NCI-H2196 treated with DMSO at 0.1 percent for 48 hours (cell line): Measurements from ENCODE around the gene GOLPH3L.
A peak's percentile ranks its signal among the peaks of the same experiment; 100 is the strongest.
"Not testable (repeated sequence)": the region's sequence is repeated elsewhere in the genome, so short reads cannot be mapped to it uniquely, and the experiment has no call there.

Experiments
- DNase-seq: peaks from one replicate; lab custom pipeline; 2025; ENCODE audit not compliant: unreplicated experiment; lab: John Stamatoyannopoulos, UW

The GOLPH3L gene

GRCh38 chr1:150619576-150620509 is 77.1 kb downstream of the GOLPH3L start:
- peak; percentile 68 for DNase-seq

GRCh38 chr1:150615346-150616201 is 81.4 kb downstream of the GOLPH3L start:
- DNase-seq = no peak

GRCh38 chr1:150613061-150613920 is 83.7 kb downstream of the GOLPH3L start:
- peak; percentile 81 for DNase-seq

GRCh38 chr1:150612014-150612345 is 85.0 kb downstream of the GOLPH3L start:
- DNase-seq = no peak

- DNase-seq = no peak
Measured at GRCh38 chr1:150610576-150610975, 86.4 kb downstream of the GOLPH3L start.

GRCh38 chr1:150609732-150610131 is 87.2 kb downstream of the GOLPH3L start:
- no peak for DNase-seq

- DNase-seq = no peak
Measured at GRCh38 chr1:150606463-150607142, 90.4 kb downstream of the GOLPH3L start.

GRCh38 chr1:150605451-150605731 is 91.6 kb downstream of the GOLPH3L start:
- DNase-seq = not testable (repeated sequence)

- DNase-seq = no peak
Measured at GRCh38 chr1:150604226-150604588, 92.7 kb downstream of the GOLPH3L start.

GRCh38 chr1:150603711-150604110 is 93.2 kb downstream of the GOLPH3L start:
- no peak for DNase-seq

GRCh38 chr1:150602372-150602771 is 94.6 kb downstream of the GOLPH3L start:
- not testable (repeated sequence) for DNase-seq

- no peak for DNase-seq
Measured at GRCh38 chr1:150601540-150601939, 95.4 kb downstream of the GOLPH3L start.

GRCh38 chr1:150598346-150598745 is 98.6 kb downstream of the GOLPH3L start:
- DNase-seq = not testable (repeated sequence)

GRCh38 chr1:150596976-150597375 is 100.0 kb downstream of the GOLPH3L start:
- no peak for DNase-seq
